ENCODE measurements around the gene PRDM10. TPM values are rescaled to one million over a fixed set of nuclear protein-coding genes. Genes with fewer than 3 reads are reported as not detected.
"Not testable (repeated sequence)": the region's sequence is repeated elsewhere in the genome, so short reads cannot be mapped to it uniquely, and the experiment has no call there.

PRDM10 gene
- total and polyA plus RNA-seq, 10 donors: 1.6 to 16.2 (median 10.3) TPM

- Histone ChIP-seq H3K4me3 (no peak overlapping the region), H3K4me1 (peaks cover 0 to 11% (median 6%) of the 10 kb centered on the region in 6 donors), H3K9me3 (peaks cover 0 to 6% (median 0%) of the 10 kb centered on the region in 8 donors), H3K27me3 (replicated peaks in 1 of 7) (peaks cover 0 to 51% (median 0%) of the 10 kb centered on the region in 7 donors), H3K36me3 (no peaks in the 10 kb centered on the region), H3K27ac (no peak overlapping the region)
- no peak for DNase-seq
- WGBS, 5 donors: 90 to 95% (median 92%) methylated on average over 1 of the region's 1 CpG
- intact Hi-C loops (cut with DNase I; ENCODE audit: low total_unique reads): no loop called here
- TF ChIP-seq, protein P1, sequence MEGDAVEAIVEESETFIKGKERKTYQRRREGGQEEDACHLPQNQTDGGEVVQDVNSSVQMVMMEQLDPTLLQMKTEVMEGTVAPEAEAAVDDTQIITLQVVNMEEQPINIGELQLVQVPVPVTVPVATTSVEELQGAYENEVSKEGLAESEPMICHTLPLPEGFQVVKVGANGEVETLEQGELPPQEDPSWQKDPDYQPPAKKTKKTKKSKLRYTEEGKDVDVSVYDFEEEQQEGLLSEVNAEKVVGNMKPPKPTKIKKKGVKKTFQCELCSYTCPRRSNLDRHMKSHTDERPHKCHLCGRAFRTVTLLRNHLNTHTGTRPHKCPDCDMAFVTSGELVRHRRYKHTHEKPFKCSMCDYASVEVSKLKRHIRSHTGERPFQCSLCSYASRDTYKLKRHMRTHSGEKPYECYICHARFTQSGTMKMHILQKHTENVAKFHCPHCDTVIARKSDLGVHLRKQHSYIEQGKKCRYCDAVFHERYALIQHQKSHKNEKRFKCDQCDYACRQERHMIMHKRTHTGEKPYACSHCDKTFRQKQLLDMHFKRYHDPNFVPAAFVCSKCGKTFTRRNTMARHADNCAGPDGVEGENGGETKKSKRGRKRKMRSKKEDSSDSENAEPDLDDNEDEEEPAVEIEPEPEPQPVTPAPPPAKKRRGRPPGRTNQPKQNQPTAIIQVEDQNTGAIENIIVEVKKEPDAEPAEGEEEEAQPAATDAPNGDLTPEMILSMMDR (IDR thresholded peaks at IDR 0.05 in 8 of 11, conservative IDR thresholded peaks at IDR 0.05 in 3 of 11): no peak
- no peak for TF ChIP-seq POLR2AphosphoS5 (IDR thresholded peaks at IDR 0.05)
Measured at GRCh38 chr11:130025371-130025770, 22.7 kb upstream of the PRDM10 start.

GRCh38 chr11:130024361-130024760 is 21.7 kb upstream of the PRDM10 start:
- no peak overlapping the region for H3K4me3 ChIP-seq
- WGBS, 5 donors: 78 to 92% (median 85%) methylated on average over 1 of the region's 1 CpG
- TF ChIP-seq POLR2A (IDR thresholded peaks at IDR 0.05) (no peak), POLR2AphosphoS5 (IDR thresholded peaks at IDR 0.05) (no peak)
- TF ChIP-seq, protein P1 (IDR thresholded peaks at IDR 0.05 in 8 of 11, conservative IDR thresholded peaks at IDR 0.05 in 3 of 11): no peak
- peaks cover 0 to 51% (median 0%) of the 10 kb centered on the region in 7 donors for H3K27me3 ChIP-seq (replicated peaks in 1 of 7)
- H3K27ac ChIP-seq: no peak overlapping the region
- H3K36me3 ChIP-seq: no peaks in the 10 kb centered on the region
- peaks cover 0 to 11% (median 6%) of the 10 kb centered on the region in 6 donors for H3K4me1 ChIP-seq
- peaks cover 0 to 6% (median 0%) of the 10 kb centered on the region in 8 donors for H3K9me3 ChIP-seq
- intact Hi-C loops (cut with DNase I; ENCODE audit: low total_unique reads): no loop called here
- DNase-seq: no peak

GRCh38 chr11:130023204-130023603 is 20.6 kb upstream of the PRDM10 start:
- Histone ChIP-seq H3K4me3 (no peak overlapping the region), H3K36me3 (no peaks in the 10 kb centered on the region), H3K27me3 (replicated peaks in 1 of 7) (peaks cover 0 to 48% (median 0%) of the 10 kb centered on the region in 7 donors), H3K4me1 (peaks cover 0 to 11% (median 6%) of the 10 kb centered on the region in 6 donors), H3K27ac (no peak overlapping the region), H3K9me3 (peaks cover 0 to 6% (median 0%) of the 10 kb centered on the region in 8 donors)
- DNase-seq: no peak
- 23 to 60% (median 44%) methylated on average over 2 of the region's 2 CpGs for WGBS, 5 donors
- intact Hi-C loops (cut with DNase I; ENCODE audit: low total_unique reads): no loop called here
- TF ChIP-seq, protein P1 (IDR thresholded peaks at IDR 0.05 in 8 of 11, conservative IDR thresholded peaks at IDR 0.05 in 3 of 11): no peak
- TF ChIP-seq POLR2AphosphoS5 (IDR thresholded peaks at IDR 0.05): peak in 1 of 3 donors; percentile 10

- 86 to 96% (median 93%) methylated on average over 2 of the region's 2 CpGs for WGBS, 5 donors
- intact Hi-C loops (cut with DNase I; ENCODE audit: low total_unique reads): no loop called here
Measured at GRCh38 chr11:130022799-130023198, 20.2 kb upstream of the PRDM10 start.

DNA sequence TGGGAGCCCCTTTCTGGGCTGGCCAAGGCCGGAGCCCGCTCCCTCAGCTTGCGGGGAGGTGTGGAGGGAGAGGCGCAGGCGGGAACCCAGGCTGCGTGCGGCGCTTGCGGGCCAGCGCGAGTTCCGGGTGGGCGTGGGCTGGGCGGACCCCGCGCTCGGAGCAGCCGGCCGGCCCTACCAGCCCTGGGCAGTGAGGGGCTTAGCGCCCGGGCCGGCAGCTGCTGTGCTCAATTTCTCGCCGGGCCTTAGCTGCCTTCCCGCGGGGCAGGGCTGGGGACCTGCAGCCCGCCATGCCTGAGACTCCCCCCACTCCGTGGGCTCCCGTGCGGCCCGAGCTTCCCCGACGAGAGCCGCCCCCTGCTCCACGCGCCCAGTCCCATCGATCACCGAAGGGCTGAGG is 19.0 kb upstream of the PRDM10 start:
- 96 to 99% (median 98%) methylated on average over 31 to 38 of the region's 38 CpGs for WGBS, 5 donors
- H3K36me3 ChIP-seq; H3K9me3 ChIP-seq; H3K4me3 ChIP-seq; intact Hi-C loops (cut with DNase I; ENCODE audit: low total_unique reads); DNase-seq; H3K27ac ChIP-seq: not testable (repeated sequence)
- peaks cover 0 to 11% (median 6%) of the 10 kb centered on the region in 6 donors for H3K4me1 ChIP-seq
- peaks cover 0 to 35% (median 0%) of the 10 kb centered on the region in 7 donors for H3K27me3 ChIP-seq (replicated peaks in 1 of 7)

More at GRCh38 chr11:130022799-130023198, 20.2 kb upstream of the PRDM10 start:
- H3K9me3 ChIP-seq: peaks cover 0 to 6% (median 0%) of the 10 kb centered on the region in 8 donors
- H3K36me3 ChIP-seq: no peaks in the 10 kb centered on the region
- TF ChIP-seq, protein P1 (IDR thresholded peaks at IDR 0.05 in 8 of 11, conservative IDR thresholded peaks at IDR 0.05 in 3 of 11): no peak
- no peak for TF ChIP-seq POLR2A (IDR thresholded peaks at IDR 0.05)
- no peak for TF ChIP-seq POLR2AphosphoS5 (IDR thresholded peaks at IDR 0.05)
- peaks cover 0 to 46% (median 0%) of the 10 kb centered on the region in 7 donors for H3K27me3 ChIP-seq (replicated peaks in 1 of 7)
- peaks cover 0 to 11% (median 6%) of the 10 kb centered on the region in 6 donors for H3K4me1 ChIP-seq
- H3K4me3 ChIP-seq: no peak overlapping the region
- H3K27ac ChIP-seq: no peak overlapping the region
- DNase-seq: no peak
